T-helper 1 cell (primary cell): ENCODE data around the gene LRRC37A2.
"Not testable (repeated sequence)": the region's sequence is repeated elsewhere in the genome, so short reads cannot be mapped to it uniquely, and the experiment has no call there.

Source experiments
- DNase-seq, 5 donors: peaks; one replicate each; pipeline ENCODE4 v3.0.0-alpha.2; 2012 to 2020
- total RNA-seq, 4 donors: gene quantifications; one replicate each; lab custom pipeline; 2026; lab: John Stamatoyannopoulos, UW

The LRRC37A2 gene
- total RNA-seq, result 11.1 to 35.3 (median 24.1) reads per million in 4 donors

GRCh38 chr17:46512168-46512567 lies at the start of gene LRRC37A2:
Gene LRRC37A2 (plus strand): TSS chr17:46512468. CDS start chr17:46512713, 245 bp downstream.
- DNase-seq, result not testable (repeated sequence)

DNA sequence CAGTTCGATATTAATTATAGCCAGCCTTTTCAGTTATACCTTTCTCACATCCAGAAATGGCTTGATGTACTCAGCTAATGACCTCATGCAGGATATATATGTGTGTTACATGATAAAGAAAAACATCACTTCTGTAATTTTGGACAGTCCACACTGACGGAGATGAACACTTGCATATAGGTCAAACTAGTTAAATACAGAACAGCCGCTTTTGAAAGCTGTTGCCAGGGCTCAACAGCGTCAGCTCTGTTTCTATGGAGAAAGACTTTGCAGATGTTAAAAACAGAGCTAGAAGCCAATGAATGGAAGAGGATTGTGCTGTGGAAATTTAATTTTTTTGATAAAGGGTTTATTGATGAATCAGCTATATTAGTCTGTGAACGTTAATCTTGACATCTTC lies 44.6 kb upstream of the LRRC37A2 start:
- DNase-seq, result not testable (repeated sequence)

GRCh38 chr17:46474489-46474888 lies 37.8 kb upstream of the LRRC37A2 start:
- DNase-seq, result not testable (repeated sequence)

- DNase-seq, result not testable (repeated sequence)
Observed at GRCh38 chr17:46475583-46475982, 36.7 kb upstream of the LRRC37A2 start.

- DNase-seq, result not testable (repeated sequence)
Observed at GRCh38 chr17:46478823-46479222, 33.4 kb upstream of the LRRC37A2 start.

DNA sequence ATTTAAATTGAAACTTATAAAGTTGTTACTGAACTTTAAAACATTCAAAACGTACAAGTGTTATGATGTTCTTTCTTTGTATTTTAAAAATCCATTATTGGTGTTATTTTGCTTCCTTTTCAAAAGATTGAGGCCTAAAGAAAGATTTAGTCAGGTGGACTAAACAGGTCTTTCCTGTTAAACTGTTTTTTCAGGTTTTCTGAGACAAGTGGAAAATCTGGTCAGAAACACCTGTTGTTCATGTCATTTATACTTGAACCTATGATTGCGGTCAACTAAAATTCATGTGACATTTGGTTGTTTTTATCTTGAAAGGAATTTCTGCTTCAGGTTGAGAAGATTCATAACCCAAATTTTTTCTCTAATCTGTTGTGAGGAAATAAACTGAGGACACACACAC lies 31.0 kb upstream of the LRRC37A2 start:
- DNase-seq, result not testable (repeated sequence)

DNA sequence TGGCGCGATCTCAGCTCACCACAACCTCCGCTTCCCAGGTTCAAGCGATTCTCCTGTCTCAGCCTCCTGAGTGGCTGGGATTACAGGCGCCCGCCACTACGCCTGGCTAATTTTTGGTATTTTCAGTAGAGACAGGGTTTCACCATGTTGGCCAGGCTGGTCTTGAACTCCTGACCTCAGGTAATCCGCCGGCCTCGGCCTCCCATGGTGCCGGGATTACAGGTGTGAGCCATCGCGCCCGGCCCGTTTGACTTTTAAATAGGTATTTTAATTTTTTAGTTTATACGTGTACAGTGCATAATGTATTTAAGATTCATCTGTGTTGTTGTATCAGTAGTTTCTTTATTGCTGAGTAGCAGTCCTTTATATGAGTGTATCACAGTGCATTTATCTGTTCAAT lies 20.2 kb upstream of the LRRC37A2 start:
- DNase-seq, result not testable (repeated sequence)

- not testable (repeated sequence) for DNase-seq
Observed at GRCh38 chr17:46499437-46500139, 12.7 kb upstream of the LRRC37A2 start.

DNA sequence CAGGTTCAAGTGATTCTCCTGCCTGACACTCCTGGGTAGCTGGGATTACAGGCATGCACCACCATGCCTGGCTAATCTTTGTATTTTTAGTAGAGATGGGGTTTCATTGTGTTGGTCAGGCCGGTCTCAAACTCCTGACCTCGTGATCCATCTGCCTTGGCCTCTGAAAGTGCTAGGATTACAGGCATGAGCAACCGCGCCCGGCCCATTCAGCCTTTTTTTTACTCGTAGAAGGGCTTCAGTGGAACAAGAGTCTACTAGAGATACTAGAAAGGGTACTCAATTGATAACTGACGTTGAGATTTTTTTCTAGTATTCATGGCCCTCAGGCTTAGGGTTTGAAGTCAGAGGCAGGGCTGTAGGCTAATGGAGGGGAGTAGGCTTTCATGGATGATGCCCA lies 6.4 kb upstream of the LRRC37A2 start:
- DNase-seq, result not testable (repeated sequence)

DNA sequence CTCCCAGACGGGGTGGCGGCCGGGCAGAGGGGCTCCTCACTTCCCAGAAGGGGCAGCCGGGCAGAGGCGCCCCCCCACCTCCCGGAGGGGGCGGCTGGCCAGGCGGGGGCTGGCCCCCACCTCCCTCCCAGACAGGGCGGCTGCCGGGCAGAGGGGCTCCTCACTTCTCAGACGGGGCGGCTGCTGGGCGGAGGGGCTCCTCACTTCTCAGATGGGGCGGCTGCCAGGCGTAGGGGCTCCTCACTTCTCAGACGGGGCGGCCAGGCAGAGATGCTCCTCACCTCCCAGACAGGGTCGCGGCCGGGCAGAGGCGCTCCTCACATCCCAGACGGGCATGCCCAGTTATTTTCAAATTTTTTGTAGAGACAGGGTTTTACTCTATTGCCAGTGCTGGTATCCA lies 22.4 kb downstream of the LRRC37A2 start:
- peak in 2 of 5 donors; percentile 3 to 6 for DNase-seq

DNA sequence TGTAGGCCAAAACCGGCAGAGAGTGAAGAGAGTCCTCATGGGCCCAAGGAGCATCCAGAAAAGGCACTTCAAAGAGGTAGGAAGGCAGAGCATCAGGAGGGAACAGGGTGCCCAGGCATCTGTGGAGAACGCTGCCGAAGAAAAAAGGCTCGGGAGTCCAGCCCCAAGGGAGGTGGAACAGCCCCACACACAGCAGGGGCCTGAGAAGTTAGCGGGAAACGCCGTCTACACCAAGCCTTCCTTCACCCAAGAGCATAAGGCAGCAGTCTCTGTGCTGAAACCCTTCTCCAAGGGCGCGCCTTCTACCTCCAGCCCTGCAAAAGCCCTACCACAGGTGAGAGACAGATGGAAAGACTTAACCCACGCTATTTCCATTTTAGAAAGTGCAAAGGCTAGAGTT lies 36.3 kb downstream of the LRRC37A2 start:
- DNase-seq, result not testable (repeated sequence)

DNA sequence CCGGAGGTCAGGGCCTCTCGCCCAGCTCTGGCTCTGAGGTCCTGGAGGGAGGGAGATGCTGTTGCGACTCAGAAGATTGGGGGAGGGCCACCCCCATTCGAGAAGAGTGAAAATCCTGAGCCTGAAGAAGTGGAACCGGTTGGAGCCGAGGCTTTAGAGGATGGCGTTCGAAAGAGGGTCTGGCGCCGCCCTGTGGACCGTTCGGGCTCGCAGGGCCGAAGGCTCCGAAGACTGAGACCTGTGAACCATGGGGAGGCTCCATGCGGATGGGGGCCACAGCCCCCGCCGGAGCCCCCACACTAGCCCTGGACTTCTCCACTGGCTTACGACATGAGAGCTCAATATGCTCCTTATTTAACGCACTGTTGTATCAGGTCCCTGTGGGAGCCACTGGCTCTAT lies 46.9 kb downstream of the LRRC37A2 start:
- not testable (repeated sequence) for DNase-seq

DNA sequence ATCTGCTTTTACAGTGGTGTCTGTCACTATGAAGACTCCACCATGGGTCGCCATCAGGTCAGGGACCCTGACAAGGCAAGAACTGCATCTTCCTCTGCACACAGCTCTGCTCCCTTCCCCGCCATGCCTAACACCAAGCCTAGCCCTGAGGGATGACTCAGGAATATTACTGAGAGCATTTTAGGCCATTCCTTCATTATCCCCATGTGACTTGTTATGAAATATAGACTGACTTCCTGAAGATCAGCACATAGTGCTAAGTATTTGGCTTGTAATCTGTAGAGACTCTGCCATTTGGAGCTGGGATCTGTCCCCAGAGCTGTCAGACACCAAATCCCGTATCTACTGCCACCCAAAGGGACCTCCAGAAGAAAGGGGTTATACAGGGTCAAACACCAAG lies 47.8 kb downstream of the LRRC37A2 start:
- DNase-seq, result not testable (repeated sequence)

GRCh38 chr17:46566284-46566683 lies 54.0 kb downstream of the LRRC37A2 start:
- not testable (repeated sequence) for DNase-seq

GRCh38 chr17:46566980-46567379 lies 54.7 kb downstream of the LRRC37A2 start:
- DNase-seq, result not testable (repeated sequence)

- not testable (repeated sequence) for DNase-seq
Observed at GRCh38 chr17:46571796-46572195, 59.5 kb downstream of the LRRC37A2 start.

- peak in 4 of 5 donors; percentile 63 to 75 (median 71) for DNase-seq
Observed at GRCh38 chr17:46579083-46580075, 67.1 kb downstream of the LRRC37A2 start, which contains the start of gene ARL17A. Gene ARL17A (minus strand): TSS chr17:46579691. CDS start chr17:46576322, 3,369 bp downstream.

GRCh38 chr17:46580082-46580481 lies 67.8 kb downstream of the LRRC37A2 start:
- not testable (repeated sequence) for DNase-seq

- DNase-seq, result not testable (repeated sequence)
Observed at GRCh38 chr17:46585444-46585843, 73.2 kb downstream of the LRRC37A2 start.

DNA sequence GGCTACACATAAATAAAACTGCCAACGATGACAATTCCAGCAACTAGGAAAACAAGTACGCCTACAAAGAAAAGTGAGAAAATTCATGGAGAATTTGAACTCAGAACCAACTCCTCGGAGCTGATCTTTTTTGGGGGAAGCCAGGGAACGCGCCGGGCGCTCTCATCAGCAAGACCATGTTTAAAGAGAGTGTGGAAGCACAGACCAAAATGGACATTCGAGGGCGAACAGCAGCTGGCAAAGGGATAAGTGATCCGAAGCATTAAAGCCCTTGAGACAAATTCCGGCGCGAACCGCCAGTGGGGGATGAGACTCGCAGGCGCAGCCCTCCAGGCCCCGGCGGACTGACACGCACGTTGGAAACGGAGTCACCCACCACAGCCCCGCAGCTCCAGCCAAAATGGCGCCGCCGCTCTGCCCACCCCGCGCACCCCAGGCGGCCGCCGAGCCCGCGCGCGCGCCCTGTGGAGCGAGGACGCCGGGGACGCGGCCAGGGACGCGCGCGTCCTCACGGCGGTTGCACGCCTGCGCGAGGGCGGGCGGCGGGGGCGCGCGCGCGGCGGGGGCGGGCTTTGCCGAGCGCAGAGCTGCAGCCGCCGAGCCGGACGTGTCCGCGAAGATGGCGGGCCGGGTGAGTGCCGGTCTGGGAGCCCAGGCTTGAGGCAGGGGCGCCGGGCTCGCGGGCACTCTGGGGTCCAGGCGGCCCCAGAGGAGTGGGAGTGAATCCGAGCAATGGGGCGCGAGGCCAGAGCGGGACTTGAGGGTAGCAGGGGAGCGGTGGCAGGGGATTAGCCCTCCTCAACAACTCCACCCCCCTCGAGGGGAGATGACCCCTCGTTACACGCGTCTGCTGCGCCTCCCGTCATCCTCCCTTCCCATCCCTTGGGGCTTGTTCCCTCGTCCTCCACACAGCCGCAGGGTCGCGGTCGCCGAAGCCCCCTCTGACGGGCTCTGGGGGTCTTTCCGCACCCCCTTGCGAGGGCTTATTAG lies 78.2 kb downstream of the LRRC37A2 start, which contains the start of gene NSF:
Gene NSF, plus strand, starts transcription at position 513 of the 990 bp plus-strand sequence. Its CDS starts 107 bp downstream, at position 620.
- DNase-seq, result not testable (repeated sequence)

DNA sequence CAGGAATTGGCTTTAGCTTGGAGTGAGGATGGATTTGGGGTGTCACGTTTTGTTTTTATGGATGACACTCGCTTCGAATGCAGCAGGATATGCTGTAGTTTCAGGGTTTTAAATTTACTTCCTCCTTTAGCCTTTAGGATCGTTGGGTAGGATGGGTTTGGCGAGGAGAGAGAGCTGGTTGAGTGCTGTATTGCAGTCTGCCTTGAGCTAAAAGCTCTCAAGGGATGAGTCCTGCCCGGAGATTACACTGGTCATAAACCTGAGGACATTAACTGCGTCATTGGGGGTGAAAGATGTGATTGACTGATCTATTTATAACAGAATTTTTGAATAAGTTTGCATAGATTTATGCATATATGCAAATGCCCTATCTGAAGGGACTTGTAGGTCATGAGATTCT lies 79.1 kb downstream of the LRRC37A2 start:
- not testable (repeated sequence) for DNase-seq
